Mesenchymal stem cell (in vitro differentiated cells and primary cell): ENCODE results near the gene HS3ST4.

ENCODE experiments used
- DNase-seq: peaks from one replicate; pipeline ENCODE4 v3.0.0-alpha.2; 2013
- H2AFZ ChIP-seq: one replicate; pipeline ENCODE4 v1.6.1; 2013; ENCODE audit warnings: low read depth, mild to moderate bottlenecking, control low read depth, inconsistent platforms, low read length, moderate library complexity
- H2AK5ac ChIP-seq: 2 replicates; pipeline ENCODE4 v1.6.1; 2013; ENCODE audit warnings: low read length, moderate library complexity, mild to moderate bottlenecking, inconsistent platforms; ENCODE audit not compliant: severe bottlenecking
- H2BK120ac ChIP-seq: one replicate; pipeline ENCODE4 v1.6.1; 2013; ENCODE audit warnings: low read depth, mild to moderate bottlenecking, inconsistent platforms, low read length, moderate library complexity
- H2BK12ac ChIP-seq, 2 experiments: one replicate each; pipeline ENCODE4 v1.6.1; 2013; ENCODE audit warnings: inconsistent platforms in 2 of 2, low read length in 2 of 2, mild to moderate bottlenecking in 2 of 2, moderate library complexity in 2 of 2, control low read depth in 1 of 2
- H2BK15ac ChIP-seq: one replicate; pipeline ENCODE4 v1.6.1; 2013; ENCODE audit warnings: mild to moderate bottlenecking, low read depth, inconsistent platforms; ENCODE audit not compliant: poor library complexity, severe bottlenecking
- H2BK5ac ChIP-seq: 2 replicates; pipeline ENCODE4 v1.6.1; 2013; ENCODE audit warnings: low read depth, mild to moderate bottlenecking, low read length, control low read depth, inconsistent platforms; ENCODE audit not compliant: poor library complexity, severe bottlenecking
- H3K14ac ChIP-seq, 2 experiments: one replicate each; pipeline ENCODE4 v1.6.1; 2013; ENCODE audit warnings: inconsistent platforms in 2 of 2, low read length in 2 of 2, control low read depth in 1 of 2, mild to moderate bottlenecking in 1 of 2, moderate library complexity in 1 of 2
- H3K18ac ChIP-seq, 2 experiments: one replicate each; pipeline ENCODE4 v1.6.1; 2013; ENCODE audit warnings: inconsistent platforms in 2 of 2, low read length in 2 of 2, control low read depth in 1 of 2, low read depth in 1 of 2, mild to moderate bottlenecking in 1 of 2
- H3K23ac ChIP-seq, 2 experiments: one replicate each; pipeline ENCODE4 v1.6.1; 2013; ENCODE audit warnings: inconsistent platforms in 2 of 2, low read length in 2 of 2, mild to moderate bottlenecking in 2 of 2, moderate library complexity in 2 of 2, control low read depth in 1 of 2
- H3K27ac ChIP-seq: 2 replicates; pipeline ENCODE4 v1.5.1; 2013; ENCODE audit warnings: mild to moderate bottlenecking, moderate library complexity, low read length, control low read depth, inconsistent platforms; ENCODE audit not compliant: poor library complexity, severe bottlenecking
- H3K27me3 ChIP-seq, 2 experiments: 2 replicates each; pipeline versions ENCODE4 v1.6.1 to v1.7.0; 2013; ENCODE audit warnings: low read length in 2 of 2, mild to moderate bottlenecking in 2 of 2, moderate library complexity in 2 of 2, control low read depth in 1 of 2, inconsistent platforms in 1 of 2; ENCODE audit not compliant: control insufficient read depth in 1 of 2, insufficient read depth in 1 of 2
- H3K36me3 ChIP-seq, 2 experiments: 2 replicates each; pipeline versions ENCODE4 v1.6.1 to v1.7.0; 2013; ENCODE audit warnings: low read length in 2 of 2, control low read depth in 1 of 2, inconsistent platforms in 1 of 2, low read depth in 1 of 2, mild to moderate bottlenecking in 1 of 2; ENCODE audit not compliant: insufficient read depth in 2 of 2, control insufficient read depth in 1 of 2
- H3K4ac ChIP-seq, 2 experiments: one replicate each; pipeline ENCODE4 v1.6.1; 2013; ENCODE audit warnings: inconsistent platforms in 2 of 2, low read length in 2 of 2, mild to moderate bottlenecking in 2 of 2, moderate library complexity in 2 of 2, control low read depth in 1 of 2, low read depth in 1 of 2
- H3K4me1 ChIP-seq: 2 replicates; pipeline ENCODE4 v1.6.1; 2013; ENCODE audit warnings: low read depth, low read length, control low read depth; ENCODE audit not compliant: control insufficient read depth, insufficient read depth
- H3K4me2 ChIP-seq: 2 replicates; pipeline ENCODE4 v1.6.1; 2013; ENCODE audit warnings: low read length, mild to moderate bottlenecking, inconsistent platforms; ENCODE audit not compliant: poor library complexity, severe bottlenecking
- H3K4me3 ChIP-seq, 2 experiments: 2 replicates each; pipeline versions ENCODE4 v1.5.1 to v1.7.0; 2013; ENCODE audit warnings: low read length in 2 of 2, mild to moderate bottlenecking in 2 of 2, control low read depth in 1 of 2, low read depth in 1 of 2; ENCODE audit not compliant: insufficient read depth in 1 of 2
- H3K79me1 ChIP-seq: replicated peaks from 2 replicates; pipeline ENCODE4 v1.6.1; 2013; ENCODE audit warnings: mild to moderate bottlenecking, control low read depth, low read length, inconsistent platforms; ENCODE audit not compliant: poor library complexity, severe bottlenecking
- H3K9ac ChIP-seq: 2 replicates; pipeline ENCODE4 v1.7.0; 2013; ENCODE audit warnings: mild to moderate bottlenecking, low read length, moderate library complexity
- H3K9me3 ChIP-seq: 2 replicates; pipeline ENCODE4 v1.7.0; 2013; ENCODE audit warnings: mild to moderate bottlenecking, low read length; ENCODE audit not compliant: control insufficient read depth
- H4K8ac ChIP-seq: one replicate; pipeline ENCODE4 v1.6.1; 2013; ENCODE audit warnings: inconsistent platforms, mild to moderate bottlenecking, low read length, moderate library complexity
- H4K91ac ChIP-seq: one replicate; pipeline ENCODE4 v1.6.1; 2013; ENCODE audit warnings: mild to moderate bottlenecking, low read length, inconsistent platforms
- WGBS: methylation state at CpG from one replicate; pipeline ENCODE4 v1.1.7; 2013; ENCODE audit warnings: mixed read lengths; 5-methylcytosine and 5-hydroxymethylcytosine counted together

HS3ST4 gene

DNA sequence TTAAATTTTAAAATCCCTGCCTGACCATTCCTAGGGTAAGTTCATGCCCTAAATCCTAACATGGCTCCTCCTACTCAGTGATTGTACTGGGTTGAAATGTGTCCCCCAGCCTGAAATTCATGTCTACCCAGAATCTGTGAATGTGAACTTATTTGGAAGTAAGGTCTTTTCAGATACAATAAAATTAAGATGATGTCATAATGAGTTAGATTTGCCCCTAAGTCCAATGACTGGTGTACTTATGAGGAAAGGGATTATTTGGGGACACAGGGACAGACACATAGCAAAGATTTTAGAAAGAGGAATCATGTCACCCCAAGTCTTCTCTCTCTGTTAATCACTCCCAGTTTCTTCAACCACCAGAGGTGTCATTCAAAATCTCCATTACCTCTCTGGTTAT lies 185.3 kb downstream of the HS3ST4 start:
- DNase-seq: no peak
- no peak overlapping the region for H2BK12ac ChIP-seq
- H3K4me2 ChIP-seq: no peak overlapping the region
- no peak overlapping the region for H3K14ac ChIP-seq
- H3K9ac ChIP-seq: no peak overlapping the region
- H2AK5ac ChIP-seq: no peak overlapping the region
- H4K8ac ChIP-seq: no peak overlapping the region
- no peak overlapping the region for H3K18ac ChIP-seq
- H3K27ac ChIP-seq: no peak overlapping the region
- no peak overlapping the region for H3K4me3 ChIP-seq
- H2BK5ac ChIP-seq: no peak overlapping the region
- H3K27me3 ChIP-seq: no peaks in the 10 kb centered on the region
- H3K23ac ChIP-seq: no peak overlapping the region
- H3K36me3 ChIP-seq: no peaks in the 10 kb centered on the region
- no peak overlapping the region for H2AFZ ChIP-seq
- H2BK15ac ChIP-seq: no peak overlapping the region
- H3K4me1 ChIP-seq: no peaks in the 10 kb centered on the region
- no peak overlapping the region for H2BK120ac ChIP-seq
- no peaks in the 10 kb centered on the region for H3K79me1 ChIP-seq
- no peak overlapping the region for H4K91ac ChIP-seq
- H3K9me3 ChIP-seq: no peaks in the 10 kb centered on the region
- no peak overlapping the region for H3K4ac ChIP-seq

DNA sequence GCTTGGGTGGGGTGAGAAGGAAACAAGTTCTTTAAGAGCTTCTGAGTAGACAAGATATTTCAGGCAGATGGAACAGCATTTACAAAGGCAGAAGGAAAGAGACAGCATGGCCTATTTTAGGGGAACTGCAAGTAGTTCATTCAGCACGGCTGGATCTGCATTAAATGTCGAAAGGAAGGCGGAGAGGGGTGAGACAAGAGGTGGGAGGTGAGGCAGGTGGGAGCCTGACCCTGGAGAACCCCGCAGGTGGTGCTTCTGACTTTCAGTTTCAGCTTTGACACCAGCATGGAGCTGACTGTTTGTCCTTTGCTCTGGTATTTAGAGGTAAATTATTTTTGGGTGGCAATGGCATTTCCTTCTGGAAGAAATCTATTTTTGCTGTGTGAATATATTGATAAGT lies 194.8 kb downstream of the HS3ST4 start:
- no peaks in the 10 kb centered on the region for H3K36me3 ChIP-seq
- 77% methylated on average over 4 of the region's 4 CpGs for WGBS
- H2BK120ac ChIP-seq: no peak overlapping the region
- no peak overlapping the region for H2BK15ac ChIP-seq
- H4K8ac ChIP-seq: no peak overlapping the region
- no peak overlapping the region for H2AFZ ChIP-seq
- H3K27ac ChIP-seq: no peak overlapping the region
- no peak overlapping the region for H3K4me3 ChIP-seq
- no peaks in the 10 kb centered on the region for H3K27me3 ChIP-seq
- H3K18ac ChIP-seq: no peak overlapping the region
- H2BK5ac ChIP-seq: no peak overlapping the region
- H3K4ac ChIP-seq: no peak overlapping the region
- no peaks in the 10 kb centered on the region for H3K79me1 ChIP-seq
- H3K4me1 ChIP-seq: no peaks in the 10 kb centered on the region
- no peaks in the 10 kb centered on the region for H3K9me3 ChIP-seq
- H3K4me2 ChIP-seq: no peak overlapping the region
- DNase-seq: no peak
- no peak overlapping the region for H3K23ac ChIP-seq
- H4K91ac ChIP-seq: no peak overlapping the region
- H2BK12ac ChIP-seq: no peak overlapping the region
- H2AK5ac ChIP-seq: no peak overlapping the region
- H3K14ac ChIP-seq: no peak overlapping the region
- no peak overlapping the region for H3K9ac ChIP-seq

- H3K9ac ChIP-seq: no peak overlapping the region
- H2AFZ ChIP-seq: no peak overlapping the region
- no peak overlapping the region for H2BK15ac ChIP-seq
- no peaks in the 10 kb centered on the region for H3K36me3 ChIP-seq
- H2BK120ac ChIP-seq: no peak overlapping the region
- H3K14ac ChIP-seq: no peak overlapping the region
- no peak overlapping the region for H3K4me2 ChIP-seq
- H3K4me1 ChIP-seq: no peaks in the 10 kb centered on the region
- no peak for DNase-seq
- H4K8ac ChIP-seq: no peak overlapping the region
- WGBS: 66% methylated on average over 6 of the region's 7 CpGs
- no peaks in the 10 kb centered on the region for H3K27me3 ChIP-seq
- H2BK12ac ChIP-seq: no peak overlapping the region
- H3K18ac ChIP-seq: no peak overlapping the region
- no peak overlapping the region for H3K4me3 ChIP-seq
- H2AK5ac ChIP-seq: no peak overlapping the region
- no peak overlapping the region for H3K23ac ChIP-seq
- H3K9me3 ChIP-seq: no peaks in the 10 kb centered on the region
- no peak overlapping the region for H4K91ac ChIP-seq
- H3K27ac ChIP-seq: no peak overlapping the region
- no peaks in the 10 kb centered on the region for H3K79me1 ChIP-seq
- H2BK5ac ChIP-seq: no peak overlapping the region
- H3K4ac ChIP-seq: no peak overlapping the region
These were observed 197.1 kb downstream of the HS3ST4 start for GRCh38 chr16:25888868-25889267.

DNA sequence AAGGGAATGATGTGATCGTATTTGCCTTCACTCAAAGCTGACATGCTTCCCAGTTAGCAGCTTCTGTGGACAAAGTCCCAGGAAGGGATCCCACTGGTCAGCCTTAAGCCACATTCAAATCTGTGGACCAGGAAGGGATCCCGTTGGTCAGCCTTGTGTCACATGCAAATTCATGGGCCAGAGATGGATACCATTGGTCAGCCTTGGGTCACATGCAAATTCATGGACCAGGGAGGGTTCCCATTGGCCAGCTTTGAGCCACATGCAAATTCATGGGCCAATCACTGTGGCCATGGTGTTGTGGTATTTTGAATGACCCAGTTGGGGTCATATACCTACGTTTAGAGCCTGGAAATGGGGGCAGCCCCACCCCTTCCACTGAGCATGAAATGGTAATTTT lies 201.6 kb downstream of the HS3ST4 start:
- no peak overlapping the region for H3K14ac ChIP-seq
- H4K8ac ChIP-seq: no peak overlapping the region
- no peak overlapping the region for H3K4ac ChIP-seq
- H4K91ac ChIP-seq: no peak overlapping the region
- no peak overlapping the region for H2AK5ac ChIP-seq
- no peak overlapping the region for H2AFZ ChIP-seq
- no peak overlapping the region for H3K4me2 ChIP-seq
- H3K27me3 ChIP-seq: no peaks in the 10 kb centered on the region
- H3K4me1 ChIP-seq: no peaks in the 10 kb centered on the region
- H3K9ac ChIP-seq: no peak overlapping the region
- 32% methylated on average over 3 of the region's 3 CpGs for WGBS
- no peak overlapping the region for H2BK12ac ChIP-seq
- H3K9me3 ChIP-seq: no peaks in the 10 kb centered on the region
- no peak overlapping the region for H2BK15ac ChIP-seq
- H3K23ac ChIP-seq: no peak overlapping the region
- H2BK120ac ChIP-seq: no peak overlapping the region
- DNase-seq: no peak
- H2BK5ac ChIP-seq: no peak overlapping the region
- H3K4me3 ChIP-seq: no peak overlapping the region
- H3K79me1 ChIP-seq: no peaks in the 10 kb centered on the region
- H3K27ac ChIP-seq: no peak overlapping the region
- H3K36me3 ChIP-seq: no peaks in the 10 kb centered on the region
- no peak overlapping the region for H3K18ac ChIP-seq
